ENCODE results near the gene ENAH.

ENAH gene

DNA sequence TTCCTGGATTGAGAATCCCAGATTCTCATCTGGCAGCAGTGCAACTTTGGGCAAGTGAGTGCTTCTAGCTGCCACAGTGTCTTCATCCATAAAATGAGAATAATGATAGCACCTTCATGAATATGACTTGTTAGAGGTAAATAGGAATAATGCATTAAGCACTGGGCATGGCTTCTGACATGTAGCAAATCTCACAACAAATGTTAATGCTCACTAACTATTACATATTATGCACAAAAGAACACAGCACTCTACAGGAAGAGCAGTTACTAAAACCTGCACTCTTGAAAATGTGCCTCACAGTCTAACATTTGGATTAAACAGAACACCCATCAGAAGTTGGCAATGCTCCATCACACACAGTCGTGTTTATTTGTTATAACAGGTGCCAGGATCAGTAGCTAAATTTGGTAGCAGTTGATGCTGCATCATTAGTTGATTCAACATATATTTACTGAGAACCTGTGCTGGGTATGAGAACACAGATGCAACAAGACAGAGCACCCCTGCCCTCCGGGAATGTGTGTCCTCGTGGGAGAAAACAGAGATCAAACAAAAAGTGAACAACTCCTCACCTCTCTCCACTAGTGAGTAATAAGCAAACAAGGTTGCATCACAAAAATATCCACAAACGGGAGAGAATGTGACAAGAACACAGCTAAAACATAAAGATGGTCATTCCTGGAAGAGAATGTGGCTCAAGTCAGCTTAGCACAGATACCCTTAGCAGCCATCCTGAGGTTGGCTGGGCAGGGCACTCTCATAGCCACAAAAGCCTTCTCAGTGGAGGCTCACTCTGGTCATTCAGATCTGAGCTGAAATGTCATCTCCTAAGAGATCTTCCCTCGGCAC lies 198.9 kb downstream of the ENAH start:
- no peak for DNase-seq (ENCODE audit: low read depth in 2 of 2)

GRCh38 chr1:225451840-225452515 lies 200.9 kb downstream of the ENAH start:
- no peak for DNase-seq (ENCODE audit: low read depth in 2 of 2)

DNA sequence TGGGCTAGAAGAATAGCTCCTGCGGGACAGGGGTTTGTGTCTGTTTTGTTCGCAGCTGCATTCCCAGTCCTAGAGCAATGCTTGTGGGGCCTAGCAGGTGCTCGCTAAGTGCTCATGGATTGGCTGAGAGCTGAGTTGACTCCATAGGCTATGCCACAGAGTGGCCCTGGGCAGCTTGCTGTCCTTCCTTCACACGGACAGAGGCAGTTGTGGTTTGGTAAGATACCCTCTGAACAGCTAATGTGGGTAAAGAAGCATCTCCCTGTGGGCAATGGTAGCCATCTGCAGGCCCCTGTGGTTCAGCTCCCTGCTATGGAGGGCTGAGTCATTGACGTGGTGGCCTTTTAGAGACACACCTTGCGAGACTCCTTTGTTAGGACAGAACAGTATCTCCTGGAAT lies 201.6 kb downstream of the ENAH start:
- DNase-seq (ENCODE audit: low read depth in 2 of 2): no peak

DNA sequence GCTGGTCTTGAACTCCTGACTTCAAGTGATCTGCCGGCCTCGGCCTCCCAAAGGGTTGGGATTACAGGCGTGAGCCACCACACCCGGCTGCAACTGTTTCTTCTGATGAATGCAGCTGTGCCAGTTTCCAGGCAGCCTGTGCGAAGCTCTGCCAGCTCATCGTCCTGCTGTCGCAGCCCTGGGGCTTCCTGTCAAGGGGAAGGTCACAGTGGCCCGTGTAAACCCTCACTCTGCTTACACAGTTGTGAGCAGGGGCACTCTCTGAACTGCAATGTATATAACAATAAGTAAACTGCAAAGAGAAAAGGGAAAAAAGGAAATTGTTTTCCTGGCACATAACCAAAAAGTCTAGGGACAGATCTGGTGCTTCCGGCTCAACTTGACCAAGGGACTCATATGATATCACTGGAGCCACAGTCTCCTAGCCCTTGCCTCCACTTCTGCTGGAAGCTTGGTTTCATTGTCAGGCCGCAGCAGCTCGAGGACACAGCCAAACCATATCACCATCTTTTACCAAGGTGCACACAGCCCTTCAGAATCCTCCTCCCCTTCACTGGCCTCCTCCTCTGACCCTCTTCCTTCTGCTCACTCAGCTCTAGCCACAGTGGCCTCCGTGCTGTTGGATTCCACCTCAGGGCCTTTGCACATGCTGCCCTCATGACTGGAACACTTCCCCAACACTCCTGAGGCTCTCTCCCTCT lies 202.3 kb downstream of the ENAH start:
- DNase-seq (ENCODE audit: low read depth in 2 of 2): no peak

DNA sequence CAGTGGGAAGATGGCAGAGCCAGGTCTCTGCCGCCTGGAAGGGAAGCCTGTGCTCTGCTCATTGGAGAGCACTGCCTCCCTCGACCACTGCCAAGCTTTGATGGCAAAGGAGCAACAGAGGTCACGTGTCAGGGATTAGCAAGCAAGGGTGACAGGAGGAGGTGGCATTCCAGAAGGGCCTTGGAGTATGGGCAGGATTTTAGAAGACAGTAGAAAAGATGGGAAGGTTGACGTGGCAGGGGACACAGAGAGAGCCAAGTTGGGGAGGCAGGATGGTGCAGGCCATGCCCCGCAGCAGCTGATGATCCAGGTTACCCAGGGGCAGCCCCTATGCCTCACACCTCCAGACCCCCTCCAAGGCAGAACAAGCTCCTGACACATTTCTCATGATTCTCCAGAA lies 203.1 kb downstream of the ENAH start:
- no peak for DNase-seq (ENCODE audit: low read depth in 2 of 2)

DNA sequence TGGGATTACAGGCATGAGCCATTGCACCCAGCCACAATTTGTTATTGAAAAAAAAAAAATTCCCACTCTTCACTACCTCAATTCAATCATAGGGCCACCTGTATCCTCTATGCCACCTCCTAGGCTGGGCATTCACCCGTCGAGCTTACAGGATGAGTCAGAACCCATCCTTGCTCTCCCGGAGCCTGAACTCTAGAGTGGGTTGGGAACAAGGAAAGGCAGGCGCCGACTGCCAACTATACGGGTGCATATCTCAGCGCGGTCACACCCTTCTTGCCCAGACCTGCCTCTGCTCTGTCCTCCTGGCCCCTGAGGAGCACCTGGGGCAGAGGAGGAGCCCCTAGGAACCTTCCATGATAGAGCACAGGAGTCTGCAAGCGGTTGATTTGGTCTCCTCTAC lies 203.7 kb downstream of the ENAH start:
- DNase-seq (ENCODE audit: low read depth in 2 of 2): no peak

DNA sequence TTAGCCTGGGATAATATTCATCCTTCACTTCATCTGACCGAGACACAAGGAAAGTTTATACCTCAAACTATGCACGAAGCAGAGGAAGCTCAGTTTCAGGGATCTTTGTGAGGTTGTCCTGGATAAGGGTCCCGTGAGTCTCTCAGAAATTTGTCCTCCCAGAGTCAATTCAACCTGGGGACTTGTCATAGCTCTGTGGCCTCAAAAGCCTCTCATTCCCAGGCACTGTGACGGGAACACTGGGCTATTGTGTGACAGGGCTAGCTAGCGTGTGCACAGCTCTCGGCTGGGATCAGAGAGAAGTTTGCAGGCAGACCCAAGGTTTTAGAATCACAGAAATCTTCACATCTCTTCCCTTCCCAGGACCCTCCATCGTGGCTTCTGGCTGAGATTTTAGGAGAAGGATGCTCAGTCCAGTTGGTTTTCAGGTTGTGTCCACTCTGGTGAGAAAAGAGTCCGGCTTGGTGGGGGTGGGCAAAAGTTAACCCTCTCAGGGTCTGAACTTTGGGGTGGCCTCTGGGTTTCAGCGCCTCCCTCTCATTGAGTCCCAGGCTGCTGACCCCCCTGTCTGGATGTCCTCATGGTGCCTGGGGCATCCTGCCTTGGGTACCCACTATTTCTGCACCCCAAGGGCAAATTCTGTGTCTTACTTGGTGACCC lies 204.6 kb downstream of the ENAH start:
- no peak for DNase-seq (ENCODE audit: low read depth in 2 of 2)

GRCh38 chr1:225447650-225448089 lies 205.3 kb downstream of the ENAH start:
- no peak for DNase-seq (ENCODE audit: low read depth in 2 of 2)

DNA sequence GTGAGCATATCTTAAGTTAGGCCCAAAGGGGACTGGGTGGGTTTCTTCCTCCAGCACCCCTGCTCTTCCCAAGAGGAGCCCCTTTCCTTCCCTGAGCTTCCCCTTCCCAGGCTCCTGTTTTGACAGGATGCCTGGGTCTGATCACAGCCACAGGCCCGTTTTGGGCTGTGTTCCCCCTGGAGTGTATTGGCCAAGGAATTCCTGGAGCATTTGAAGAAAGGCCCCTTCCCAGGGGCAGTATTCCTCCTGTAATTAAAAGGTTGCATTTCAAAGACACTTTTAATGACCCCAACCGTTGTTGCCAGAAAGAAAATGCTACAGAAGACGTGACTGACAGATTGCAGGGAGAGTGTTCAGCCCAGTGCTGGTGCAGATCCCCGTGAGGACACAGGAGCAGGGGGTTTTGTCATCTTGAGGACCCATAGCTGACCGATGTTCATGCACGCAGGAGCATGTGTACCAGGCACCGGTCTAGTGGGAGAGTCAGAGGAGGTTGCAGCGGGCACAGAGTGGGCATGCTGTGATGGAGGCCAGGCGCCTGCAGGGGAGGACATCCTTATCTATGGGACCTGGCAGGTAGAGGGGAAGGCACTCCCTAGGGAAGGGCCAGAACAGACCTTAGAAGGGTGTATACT lies 205.8 kb downstream of the ENAH start:
- DNase-seq (ENCODE audit: low read depth in 2 of 2): no peak

- no peak for DNase-seq (ENCODE audit: low read depth in 2 of 2)
Measured at GRCh38 chr1:225446595-225446960, 206.3 kb downstream of the ENAH start.

- DNase-seq (ENCODE audit: low read depth in 2 of 2): no peak
Measured at GRCh38 chr1:225445639-225446594, 207.0 kb downstream of the ENAH start.

DNA sequence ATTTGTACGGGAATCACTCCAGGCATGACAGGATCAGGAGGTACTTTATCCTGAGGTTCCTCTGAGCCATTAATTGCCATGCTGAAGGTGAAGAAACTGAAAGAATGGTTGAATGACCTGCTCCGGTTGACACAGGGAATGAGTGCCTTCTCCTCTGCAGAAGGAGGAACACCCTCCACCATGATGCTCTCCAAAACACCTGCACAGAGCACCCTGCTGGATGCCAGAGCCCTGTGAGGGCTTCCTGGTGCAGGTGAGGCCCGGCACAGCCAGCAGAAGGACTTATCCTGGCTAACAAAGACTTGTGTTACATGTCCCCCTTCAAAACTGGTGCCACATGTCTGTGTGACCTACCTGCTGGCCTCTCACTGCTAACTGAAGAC lies 210.8 kb downstream of the ENAH start:
- DNase-seq (ENCODE audit: low read depth in 2 of 2): no peak

- DNase-seq (ENCODE audit: low read depth in 2 of 2): no peak
Measured at GRCh38 chr1:225441314-225442122, 211.4 kb downstream of the ENAH start.

- no peak for DNase-seq (ENCODE audit: low read depth in 2 of 2)
Measured at GRCh38 chr1:225440380-225441221, 212.3 kb downstream of the ENAH start.

DNA sequence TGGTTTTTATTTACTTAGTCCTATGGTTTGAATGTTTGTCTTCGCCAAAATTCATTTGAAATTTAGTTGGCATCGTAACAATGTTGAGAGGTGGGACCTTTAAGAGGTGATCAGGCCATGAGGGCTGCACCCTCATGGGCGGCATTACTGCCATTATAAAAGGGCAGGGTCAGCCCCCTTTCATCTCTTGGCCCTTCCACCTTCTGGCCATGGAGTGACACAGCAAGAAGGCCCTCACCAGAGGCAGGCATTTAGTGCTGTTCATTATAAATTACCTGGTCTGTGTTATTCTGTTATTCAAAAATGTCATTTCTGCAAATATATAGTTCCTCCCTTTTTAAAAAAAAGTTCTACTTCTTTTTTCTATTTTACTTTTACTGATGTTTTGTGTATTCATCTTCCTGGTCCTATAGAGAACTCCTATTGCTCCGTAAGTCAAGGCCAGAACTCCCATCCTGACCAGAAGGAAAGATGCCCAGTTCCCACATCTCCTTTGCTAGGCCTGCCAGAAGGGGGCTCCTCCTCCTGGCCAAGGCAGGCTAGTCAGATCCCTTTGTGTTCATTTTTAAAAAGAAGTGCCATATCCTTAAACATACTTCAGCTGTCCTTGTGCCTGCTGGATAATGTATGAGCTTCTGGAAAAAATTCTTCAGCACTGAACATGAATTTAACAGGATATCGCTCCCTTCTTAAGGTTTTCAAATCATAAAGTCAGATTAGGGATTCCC lies 215.0 kb downstream of the ENAH start:
- no peak for DNase-seq (ENCODE audit: low read depth in 2 of 2)

All from stimulated activated CD4-positive, alpha-beta T cell treated with anti-CD3 and anti-CD28 coated beads, Interleukin-1b, Interleukin-23, amount 100 ng/mL, for 1 hour (primary cell).